H1 (cell line): ENCODE data around the gene JMJD7.

Source experiments
- BRCA1 ChIP-seq: IDR thresholded peaks from 2 replicates; pipeline ENCODE4 v1.6.1; 2012; ENCODE audit warnings: low read depth, low read length, improper control_type of control experiment
- FOSL1 ChIP-seq: IDR thresholded peaks from 2 replicates; pipeline ENCODE4 v1.6.1; 2011; ENCODE audit warnings: mild to moderate bottlenecking, low read depth, low read length, moderate library complexity; ENCODE audit not compliant: insufficient read depth
- POLR2A ChIP-seq, 2 experiments: IDR thresholded peaks; 1 replicate in 1 of 2; 2 replicates in 1 of 2; pipeline ENCODE4 v1.6.1; 2011; ENCODE audit warnings: low read depth in 2 of 2, low read length in 2 of 2, mild to moderate bottlenecking in 2 of 2; ENCODE audit errors: control extremely low read depth in 1 of 2
- TF ChIP-seq, protein P1 (sequence below), 3 experiments: IDR thresholded peaks; 1 replicate in 2 of 3; 2 replicates in 1 of 3; pipeline versions ENCODE4 v1.5.1 to v1.6.1; 2011; ENCODE audit warnings: low read length in 3 of 3, mild to moderate bottlenecking in 3 of 3, inconsistent platforms in 2 of 3, low read depth in 1 of 3, moderate library complexity in 1 of 3; ENCODE audit not compliant: insufficient read depth in 1 of 3; ENCODE audit errors: control extremely low read depth in 1 of 3
- TF ChIP-seq, protein P2 (sequence below): IDR thresholded peaks from 2 replicates; pipeline ENCODE4 v1.6.1; 2011; ENCODE audit warnings: low read length, improper control_type of control experiment
- TF ChIP-seq, protein P3 (sequence below): IDR thresholded peaks from 2 replicates; pipeline ENCODE4 v1.6.1; 2012; ENCODE audit warnings: low read length, inconsistent platforms

DNA sequence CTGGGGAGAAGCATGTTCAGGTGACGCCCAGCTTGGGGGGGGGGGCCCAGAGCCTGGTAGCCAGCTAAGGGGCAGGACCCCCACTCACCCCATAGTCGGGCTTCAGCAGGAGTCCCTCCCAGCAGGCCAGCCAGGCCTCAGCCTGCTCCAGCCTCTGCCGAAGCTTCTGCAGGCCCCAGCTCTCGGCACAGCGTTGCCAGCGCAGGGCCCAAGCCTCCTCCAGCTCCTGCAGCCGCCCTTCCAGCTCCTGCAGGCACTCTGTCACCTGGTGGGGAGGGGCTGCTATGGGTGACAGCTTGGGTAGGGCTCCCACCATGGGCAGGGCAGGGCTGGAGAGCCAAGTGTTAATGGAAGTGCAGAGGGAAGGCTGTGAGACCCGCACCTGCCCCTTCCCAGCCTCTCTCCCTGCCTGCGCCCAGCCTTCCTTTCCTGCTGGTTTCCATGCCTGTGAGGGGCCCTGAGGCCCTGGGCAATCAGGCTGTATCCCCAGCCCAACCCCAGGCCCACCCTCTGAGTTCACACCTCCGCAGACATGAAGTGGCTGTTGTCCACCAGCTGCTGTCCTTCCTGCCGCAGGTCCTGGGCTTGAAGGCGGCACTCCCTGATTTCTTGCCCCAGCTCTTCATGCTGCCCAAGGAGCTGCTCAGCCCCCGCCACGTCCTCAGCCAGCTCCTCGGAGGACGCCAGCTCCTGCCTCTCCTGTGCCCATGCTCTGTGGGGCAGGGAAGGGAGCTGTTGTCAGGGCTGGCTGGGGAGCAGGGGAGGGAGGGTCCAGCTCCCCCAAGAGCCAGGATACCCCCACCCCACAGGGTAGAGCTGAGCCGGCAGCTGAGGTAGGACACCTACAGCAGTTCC, 25.1 kb downstream of the JMJD7 start:
- TF ChIP-seq, protein P1, sequence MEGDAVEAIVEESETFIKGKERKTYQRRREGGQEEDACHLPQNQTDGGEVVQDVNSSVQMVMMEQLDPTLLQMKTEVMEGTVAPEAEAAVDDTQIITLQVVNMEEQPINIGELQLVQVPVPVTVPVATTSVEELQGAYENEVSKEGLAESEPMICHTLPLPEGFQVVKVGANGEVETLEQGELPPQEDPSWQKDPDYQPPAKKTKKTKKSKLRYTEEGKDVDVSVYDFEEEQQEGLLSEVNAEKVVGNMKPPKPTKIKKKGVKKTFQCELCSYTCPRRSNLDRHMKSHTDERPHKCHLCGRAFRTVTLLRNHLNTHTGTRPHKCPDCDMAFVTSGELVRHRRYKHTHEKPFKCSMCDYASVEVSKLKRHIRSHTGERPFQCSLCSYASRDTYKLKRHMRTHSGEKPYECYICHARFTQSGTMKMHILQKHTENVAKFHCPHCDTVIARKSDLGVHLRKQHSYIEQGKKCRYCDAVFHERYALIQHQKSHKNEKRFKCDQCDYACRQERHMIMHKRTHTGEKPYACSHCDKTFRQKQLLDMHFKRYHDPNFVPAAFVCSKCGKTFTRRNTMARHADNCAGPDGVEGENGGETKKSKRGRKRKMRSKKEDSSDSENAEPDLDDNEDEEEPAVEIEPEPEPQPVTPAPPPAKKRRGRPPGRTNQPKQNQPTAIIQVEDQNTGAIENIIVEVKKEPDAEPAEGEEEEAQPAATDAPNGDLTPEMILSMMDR (IDR thresholded peaks at IDR 0.05; ENCODE audit: control extremely low read depth in 1 of 3, insufficient read depth in 1 of 3, low read depth in 1 of 3, low read length in 3 of 3): no peak
- TF ChIP-seq POLR2A (IDR thresholded peaks at IDR 0.05; ENCODE audit: control extremely low read depth in 1 of 2, low read depth in 2 of 2, low read length in 2 of 2): no peak
- TF ChIP-seq, protein P2, sequence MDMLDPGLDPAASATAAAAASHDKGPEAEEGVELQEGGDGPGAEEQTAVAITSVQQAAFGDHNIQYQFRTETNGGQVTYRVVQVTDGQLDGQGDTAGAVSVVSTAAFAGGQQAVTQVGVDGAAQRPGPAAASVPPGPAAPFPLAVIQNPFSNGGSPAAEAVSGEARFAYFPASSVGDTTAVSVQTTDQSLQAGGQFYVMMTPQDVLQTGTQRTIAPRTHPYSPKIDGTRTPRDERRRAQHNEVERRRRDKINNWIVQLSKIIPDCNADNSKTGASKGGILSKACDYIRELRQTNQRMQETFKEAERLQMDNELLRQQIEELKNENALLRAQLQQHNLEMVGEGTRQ: no peak
- TF ChIP-seq FOSL1: no peak
- TF ChIP-seq, protein P3, sequence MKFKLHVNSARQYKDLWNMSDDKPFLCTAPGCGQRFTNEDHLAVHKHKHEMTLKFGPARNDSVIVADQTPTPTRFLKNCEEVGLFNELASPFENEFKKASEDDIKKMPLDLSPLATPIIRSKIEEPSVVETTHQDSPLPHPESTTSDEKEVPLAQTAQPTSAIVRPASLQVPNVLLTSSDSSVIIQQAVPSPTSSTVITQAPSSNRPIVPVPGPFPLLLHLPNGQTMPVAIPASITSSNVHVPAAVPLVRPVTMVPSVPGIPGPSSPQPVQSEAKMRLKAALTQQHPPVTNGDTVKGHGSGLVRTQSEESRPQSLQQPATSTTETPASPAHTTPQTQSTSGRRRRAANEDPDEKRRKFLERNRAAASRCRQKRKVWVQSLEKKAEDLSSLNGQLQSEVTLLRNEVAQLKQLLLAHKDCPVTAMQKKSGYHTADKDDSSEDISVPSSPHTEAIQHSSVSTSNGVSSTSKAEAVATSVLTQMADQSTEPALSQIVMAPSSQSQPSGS: no peak
- TF ChIP-seq BRCA1: no peak
